H9 (cell line): Measurements from ENCODE around the gene OLIG1. TPM values are rescaled to one million over a fixed set of nuclear protein-coding genes. Genes with fewer than 3 reads are reported as not detected.

Source experiments
- DNase-seq: peaks from one replicate; pipeline ENCODE4 v3.0.0-alpha.2; 2017
- H2AFZ ChIP-seq: one replicate; pipeline ENCODE4 v1.6.1; 2013; ENCODE audit warnings: mild to moderate bottlenecking, low read length, control low read depth, moderate library complexity
- H2AK5ac ChIP-seq: 2 replicates; pipeline ENCODE4 v1.6.1; 2013; ENCODE audit warnings: low read length, control low read depth, mixed read lengths; ENCODE audit not compliant: insufficient read length
- H2BK120ac ChIP-seq: one replicate; pipeline ENCODE4 v1.6.1; 2013; ENCODE audit warnings: low read depth, mild to moderate bottlenecking, low read length, control low read depth, inconsistent platforms; ENCODE audit not compliant: poor library complexity, severe bottlenecking
- H2BK12ac ChIP-seq: 2 replicates; pipeline ENCODE4 v1.6.1; 2013; ENCODE audit warnings: low read length, control low read depth, mixed read lengths, low read depth; ENCODE audit not compliant: insufficient read length
- H2BK15ac ChIP-seq: 2 replicates; pipeline ENCODE4 v1.6.1; 2013; ENCODE audit warnings: low read depth, low read length, control low read depth
- H2BK20ac ChIP-seq: one replicate; pipeline ENCODE4 v1.6.1; 2013; ENCODE audit warnings: low read depth, mild to moderate bottlenecking, low read length, control low read depth, inconsistent platforms; ENCODE audit not compliant: poor library complexity, severe bottlenecking
- H2BK5ac ChIP-seq: 2 replicates; pipeline ENCODE4 v1.6.1; 2013; ENCODE audit warnings: low read length, control low read depth, mixed read lengths; ENCODE audit not compliant: insufficient read length
- H3K14ac ChIP-seq: 2 replicates; pipeline ENCODE4 v1.6.1; 2013; ENCODE audit warnings: low read length, control low read depth; ENCODE audit not compliant: insufficient read depth
- H3K18ac ChIP-seq: 2 replicates; pipeline ENCODE4 v1.6.1; 2013; ENCODE audit warnings: low read depth, mild to moderate bottlenecking, mixed read lengths, low read length, control low read depth; ENCODE audit not compliant: insufficient read length
- H3K23ac ChIP-seq: 2 replicates; pipeline ENCODE4 v1.6.1; 2013; ENCODE audit warnings: low read length, control low read depth, mixed read lengths, low read depth; ENCODE audit not compliant: insufficient read length
- H3K23me2 ChIP-seq: 2 replicates; pipeline ENCODE4 v1.6.1; 2013; ENCODE audit warnings: low read depth, mild to moderate bottlenecking, mixed read lengths, low read length, control low read depth; ENCODE audit not compliant: insufficient read length, poor library complexity, severe bottlenecking
- H3K27ac ChIP-seq: 2 replicates; pipeline ENCODE4 v1.5.1; 2013; ENCODE audit warnings: low read length, control low read depth, mixed read lengths, low read depth; ENCODE audit not compliant: insufficient read length
- H3K27me3 ChIP-seq: 2 replicates; pipeline ENCODE4 v1.6.1; 2013; ENCODE audit warnings: low read length, control low read depth, inconsistent platforms; ENCODE audit not compliant: insufficient read depth
- H3K4ac ChIP-seq: 2 replicates; pipeline ENCODE4 v1.6.1; 2013; ENCODE audit warnings: low read depth, mild to moderate bottlenecking, control low read depth, inconsistent platforms, low read length, moderate library complexity
- H3K4me1 ChIP-seq: 2 replicates; pipeline ENCODE4 v1.6.1; 2013; ENCODE audit warnings: low read length, control low read depth, inconsistent platforms; ENCODE audit not compliant: insufficient read depth
- H3K4me2 ChIP-seq: 2 replicates; pipeline ENCODE4 v1.6.1; 2013; ENCODE audit warnings: low read length, control low read depth, mixed read lengths; ENCODE audit not compliant: insufficient read length, insufficient read depth
- H3K56ac ChIP-seq: 2 replicates; pipeline ENCODE4 v1.6.1; 2013; ENCODE audit warnings: low read depth, mild to moderate bottlenecking, mixed read lengths, low read length, control low read depth; ENCODE audit not compliant: insufficient read length
- H3K79me1 ChIP-seq: 2 replicates; pipeline ENCODE4 v1.6.1; 2013; ENCODE audit warnings: low read depth, mild to moderate bottlenecking, moderate library complexity, low read length, control low read depth, inconsistent platforms; ENCODE audit not compliant: insufficient read depth, poor library complexity, severe bottlenecking
- H3K79me2 ChIP-seq: 2 replicates; pipeline ENCODE4 v1.6.1; 2013; ENCODE audit warnings: low read length, control low read depth, inconsistent platforms; ENCODE audit not compliant: insufficient read depth
- H3K9ac ChIP-seq: 2 replicates; pipeline ENCODE4 v1.6.1; 2013; ENCODE audit warnings: low read length, control low read depth, mixed read lengths; ENCODE audit not compliant: insufficient read length; ENCODE audit errors: extremely low read depth
- H3K9me3 ChIP-seq: one replicate; pipeline ENCODE4 v1.6.1; 2013; ENCODE audit warnings: low read depth, low read length, inconsistent platforms; ENCODE audit not compliant: control insufficient read depth
- H3T11ph ChIP-seq: one replicate; pipeline ENCODE4 v1.6.1; 2013; ENCODE audit warnings: mild to moderate bottlenecking, low read length, control low read depth, inconsistent platforms
- H4K20me1 ChIP-seq: one replicate; pipeline ENCODE4 v1.6.1; 2013; ENCODE audit not compliant: control insufficient read depth, insufficient read length, insufficient read depth
- H4K5ac ChIP-seq: 2 replicates; pipeline ENCODE4 v1.6.1; 2013; ENCODE audit warnings: low read depth, mild to moderate bottlenecking, mixed read lengths, low read length, control low read depth; ENCODE audit not compliant: insufficient read length
- H4K8ac ChIP-seq: replicated peaks from 2 replicates; pipeline ENCODE4 v1.6.1; 2013; ENCODE audit warnings: low read length, control low read depth, mixed read lengths, low read depth; ENCODE audit not compliant: insufficient read length
- H4K91ac ChIP-seq: 2 replicates; pipeline ENCODE4 v1.6.1; 2013; ENCODE audit warnings: low read depth, mild to moderate bottlenecking, moderate library complexity, mixed read lengths, low read length, control low read depth; ENCODE audit not compliant: insufficient read length
- H3K27ac Mint-ChIP-seq, 3 experiments: 2 replicates in 2 of 3; 3 replicates in 1 of 3; pipeline ENCODE4 v1.8.0; 2020 to 2021; ENCODE audit warnings: mixed read lengths in 3 of 3, mild to moderate bottlenecking in 1 of 3, moderate library complexity in 1 of 3
- H3K27me3 Mint-ChIP-seq: 2 replicates; pipeline ENCODE4 v1.8.0; 2021; ENCODE audit warnings: low read depth, mild to moderate bottlenecking, moderate library complexity, mixed read lengths
- H3K36me3 Mint-ChIP-seq, 3 experiments: 2 replicates in 2 of 3; 3 replicates in 1 of 3; pipeline ENCODE4 v1.8.0; 2020 to 2021; ENCODE audit warnings: low read depth in 3 of 3, mixed read lengths in 3 of 3; ENCODE audit not compliant: insufficient read depth in 1 of 3
- H3K4me1 Mint-ChIP-seq, 2 experiments: 2 replicates each; pipeline ENCODE4 v1.8.0; 2020; ENCODE audit warnings: mixed read lengths in 2 of 2
- H3K4me3 Mint-ChIP-seq, 2 experiments: 2 replicates in 1 of 2; 3 replicates in 1 of 2; pipeline ENCODE4 v1.8.0; 2020 to 2021; ENCODE audit warnings: mild to moderate bottlenecking in 2 of 2, mixed read lengths in 2 of 2, moderate library complexity in 1 of 2
- H3K9me3 Mint-ChIP-seq, 2 experiments: 2 replicates in 1 of 2; 3 replicates in 1 of 2; pipeline ENCODE4 v1.8.0; 2020; ENCODE audit warnings: mild to moderate bottlenecking in 2 of 2, mixed read lengths in 2 of 2, moderate library complexity in 1 of 2
- CTCF ChIP-seq: fragments of 200-600 bp; sonication (generic); conservative IDR thresholded peaks from 3 replicates; pipeline ENCODE4 v1.8.0; 2021; ENCODE audit warnings: antibody characterized with exemption, mild to moderate bottlenecking
- WGBS: extraction: QIAGEN DNeasy Blood & Tissue Kit; methylation state at CpG from one replicate; pipeline ENCODE4 v1.1.7; 2013; ENCODE audit warnings: missing lambda C conversion rate, low lambda C conversion rate, mixed read lengths; ENCODE audit not compliant: insufficient read length; ENCODE audit errors: extremely low coverage; 5-methylcytosine and 5-hydroxymethylcytosine counted together
- total RNA-seq: library from RNA; stranded (reverse); gene quantifications from 2 replicates; pipeline ENCODE4 v1.2.1, GENCODE V29; 2021

Gene OLIG1
- total RNA-seq, 1 experiment from 2014 or later, result 0.31 TPM

- Histone ChIP-seq H3K23me2 (peaks cover 3% of the 10 kb centered on the region), H3K23ac (no peak overlapping the region), H3K56ac (no peak overlapping the region), H2BK120ac (no peak overlapping the region), H3T11ph (no peak overlapping the region), H4K20me1 (no peaks in the 10 kb centered on the region), H3K79me2 (no peaks in the 10 kb centered on the region), H4K5ac (no peak overlapping the region), H3K14ac (no peak overlapping the region), H3K27ac (no peak overlapping the region), H3K4ac (no peak overlapping the region), H2BK20ac (no peak overlapping the region), H3K9me3 (no peaks in the 10 kb centered on the region), H3K79me1 (no peaks in the 10 kb centered on the region), H2AK5ac (no peak overlapping the region), H3K27me3 (peaks cover 30% of the 10 kb centered on the region), H2BK12ac (no peak overlapping the region), H3K4me1 (peaks cover 12% of the 10 kb centered on the region; the same call in 1 of the 2 replicates), H4K8ac (no peak overlapping the region), H4K91ac (no peak overlapping the region), H2BK15ac (no peak overlapping the region), H2AFZ (no peak overlapping the region), H3K4me2 (no peak overlapping the region), H3K18ac (no peak overlapping the region), H2BK5ac (no peak overlapping the region), H3K9ac (no peak overlapping the region)
- H3K4me1 Mint-ChIP-seq, result peaks cover 28 to 43% of the 10 kb centered on the region in 2 experiments
- H3K36me3 Mint-ChIP-seq, result peaks cover 0 to 2% (median 0%) of the 10 kb centered on the region in 3 experiments; a peak in 2 of 7 replicates
- DNase-seq, result no peak
- WGBS, result no CpG with 5 or more reads among the region's 3 CpGs
- TF ChIP-seq CTCF, result no peak
- H3K27me3 Mint-ChIP-seq, result peaks cover 64% of the 10 kb centered on the region
- H3K9me3 Mint-ChIP-seq, result no peaks in the 10 kb centered on the region; a peak in 2 of 5 replicates
- H3K27ac Mint-ChIP-seq, result no peak overlapping the region
- H3K4me3 Mint-ChIP-seq, result no peak overlapping the region
Observed at GRCh38 chr21:33037501-33037900, 32.4 kb upstream of the OLIG1 start.
